A673 (cell line): ENCODE results near the gene SRPX2. TPM values are rescaled to one million over a fixed set of nuclear protein-coding genes. Genes with fewer than 3 reads are reported as not detected.

Experiments used
- BruUV-seq: library from RNA; stranded (reverse); fragments of 400-500 nt; replicated peaks from 2 replicates; lab custom pipeline; 2021; lab: Mats Ljungman, UMichigan
- CTCF ChIA-PET: fragments of 300-600 bp; sonication (Branson Sonifier 250); formaldehyde crosslinking; loops from one replicate; lab custom pipeline; 2022; ENCODE audit warnings: antibody characterized with exemption; lab: Charles Lee
- POLR2A ChIA-PET: fragments of 300-600 bp; sonication (Branson Sonifier 250); formaldehyde crosslinking; loops from one replicate; lab custom pipeline; 2022; ENCODE audit warnings: antibody characterized with exemption; ENCODE audit not compliant: low non-redundant PET; lab: Charles Lee
- DNase-seq: peaks from one replicate; pipeline ENCODE4 v3.0.0-alpha.2; 2015; ENCODE audit warnings: low spot score
- H3K27ac ChIP-seq: fragments of 200-600 bp; sonication (generic); 2 replicates; pipeline ENCODE4 v1.5.1; 2016; ENCODE audit warnings: mixed run types, low read depth, mild to moderate bottlenecking, mixed read lengths, antibody characterized with exemption, low read length; ENCODE audit not compliant: poor library complexity, severe bottlenecking
- H3K27me3 ChIP-seq: fragments of 200-600 bp; sonication (generic); replicated peaks from 2 replicates; pipeline ENCODE4 v1.6.1; 2017; ENCODE audit warnings: mixed run types, low read depth, mild to moderate bottlenecking, mixed read lengths, antibody characterized with exemption, low read length; ENCODE audit not compliant: insufficient read depth, poor library complexity
- H3K36me3 ChIP-seq: fragments of 200-600 bp; sonication (generic); 2 replicates; pipeline ENCODE4 v1.6.1; 2016; ENCODE audit warnings: mixed run types, mild to moderate bottlenecking, mixed read lengths, antibody characterized with exemption, low read length; ENCODE audit not compliant: insufficient read depth, poor library complexity, severe bottlenecking
- H3K4me1 ChIP-seq: fragments of 200-600 bp; sonication (generic); 2 replicates; pipeline ENCODE4 v1.6.1; 2017; ENCODE audit warnings: mixed run types, mild to moderate bottlenecking, mixed read lengths, antibody characterized with exemption, low read length; ENCODE audit not compliant: insufficient read depth, poor library complexity, severe bottlenecking
- H3K4me3 ChIP-seq: fragments of 200-600 bp; sonication (generic); 2 replicates; pipeline ENCODE4 v1.5.1; 2016; ENCODE audit warnings: low read depth, mixed run types, mild to moderate bottlenecking, mixed read lengths, low read length; ENCODE audit not compliant: poor library complexity, severe bottlenecking
- H3K9me3 ChIP-seq: fragments of 200-600 bp; sonication (generic); 2 replicates; pipeline ENCODE4 v1.6.1; 2016; ENCODE audit warnings: mixed run types, low read depth, mild to moderate bottlenecking, mixed read lengths, antibody characterized with exemption, low read length; ENCODE audit not compliant: poor library complexity, severe bottlenecking
- EZH2 ChIP-seq: fragments of 200-600 bp; sonication (generic); IDR thresholded peaks from 2 replicates; pipeline ENCODE4 v1.6.1; 2017; ENCODE audit warnings: borderline replicate concordance, low read depth, mild to moderate bottlenecking, mixed read lengths, antibody characterized with exemption, low read length; ENCODE audit not compliant: poor library complexity, severe bottlenecking
- intact Hi-C: fragments of 100-400 bp; cut with micrococcal nuclease; formaldehyde crosslinking; loops from one replicate; pipeline ENCODE4 v1.10.0; 2022; ENCODE audit not compliant: unreplicated experiment
- total RNA-seq: library from RNA; stranded (reverse); gene quantifications from 2 replicates; pipeline ENCODE4 v1.2.3, GENCODE V29; 2021
- TF ChIP-seq, protein P1 (sequence below): fragments of 300-800, 200-600 bp; sonication (generic); conservative IDR thresholded peaks from 2 replicates; pipeline ENCODE4 v1.5.1; 2017; ENCODE audit warnings: low read depth, mild to moderate bottlenecking, antibody characterized with exemption, low read length, moderate library complexity, mixed read lengths

SRPX2 gene
- total RNA-seq, 1 experiment from 2014 or later: 12.3 TPM

DNA sequence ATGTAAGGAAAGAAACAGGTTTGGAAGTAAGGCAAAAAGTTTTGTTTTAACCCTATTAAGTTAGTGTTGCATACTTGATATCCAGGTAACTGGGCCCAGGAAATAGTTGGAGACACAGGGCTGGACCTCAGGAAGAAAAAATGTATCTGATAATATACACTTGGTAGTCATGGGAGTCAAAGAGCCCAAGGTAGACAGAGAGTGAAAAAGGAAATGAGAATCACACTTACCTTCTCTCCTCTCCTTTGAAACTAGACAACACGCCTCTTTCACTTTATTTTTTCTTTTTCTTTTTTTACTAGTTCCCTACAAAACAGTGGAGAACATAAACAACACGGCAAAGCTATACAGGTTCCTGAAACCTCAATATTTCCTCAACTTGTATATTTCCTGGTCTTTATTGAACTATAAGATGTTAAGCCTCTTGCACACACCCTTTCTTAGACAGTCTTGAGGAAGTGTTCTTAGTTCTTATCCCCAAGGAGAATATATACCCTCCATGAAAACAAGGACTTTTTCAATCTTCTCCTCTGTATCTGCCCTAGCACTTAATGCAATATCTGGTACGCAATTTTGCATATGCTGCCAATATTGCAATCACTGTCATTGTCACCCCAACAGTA, 60.7 kb downstream of the SRPX2 start:
- ChIA-PET CTCF (no interaction called here), POLR2A (no interaction called here)
- no peak for TF ChIP-seq EZH2
- TF ChIP-seq, protein P1, sequence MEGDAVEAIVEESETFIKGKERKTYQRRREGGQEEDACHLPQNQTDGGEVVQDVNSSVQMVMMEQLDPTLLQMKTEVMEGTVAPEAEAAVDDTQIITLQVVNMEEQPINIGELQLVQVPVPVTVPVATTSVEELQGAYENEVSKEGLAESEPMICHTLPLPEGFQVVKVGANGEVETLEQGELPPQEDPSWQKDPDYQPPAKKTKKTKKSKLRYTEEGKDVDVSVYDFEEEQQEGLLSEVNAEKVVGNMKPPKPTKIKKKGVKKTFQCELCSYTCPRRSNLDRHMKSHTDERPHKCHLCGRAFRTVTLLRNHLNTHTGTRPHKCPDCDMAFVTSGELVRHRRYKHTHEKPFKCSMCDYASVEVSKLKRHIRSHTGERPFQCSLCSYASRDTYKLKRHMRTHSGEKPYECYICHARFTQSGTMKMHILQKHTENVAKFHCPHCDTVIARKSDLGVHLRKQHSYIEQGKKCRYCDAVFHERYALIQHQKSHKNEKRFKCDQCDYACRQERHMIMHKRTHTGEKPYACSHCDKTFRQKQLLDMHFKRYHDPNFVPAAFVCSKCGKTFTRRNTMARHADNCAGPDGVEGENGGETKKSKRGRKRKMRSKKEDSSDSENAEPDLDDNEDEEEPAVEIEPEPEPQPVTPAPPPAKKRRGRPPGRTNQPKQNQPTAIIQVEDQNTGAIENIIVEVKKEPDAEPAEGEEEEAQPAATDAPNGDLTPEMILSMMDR: no peak
- H3K4me1 ChIP-seq: no peaks in the 10 kb centered on the region
- H3K36me3 ChIP-seq: no peaks in the 10 kb centered on the region
- H3K27ac ChIP-seq: no peak overlapping the region
- no peak for DNase-seq
- BruUV-seq: no TSS peak
- no peak overlapping the region for H3K4me3 ChIP-seq
- H3K27me3 ChIP-seq: no peaks in the 10 kb centered on the region
- H3K9me3 ChIP-seq: no peaks in the 10 kb centered on the region
- intact Hi-C loops: no loop called here

DNA sequence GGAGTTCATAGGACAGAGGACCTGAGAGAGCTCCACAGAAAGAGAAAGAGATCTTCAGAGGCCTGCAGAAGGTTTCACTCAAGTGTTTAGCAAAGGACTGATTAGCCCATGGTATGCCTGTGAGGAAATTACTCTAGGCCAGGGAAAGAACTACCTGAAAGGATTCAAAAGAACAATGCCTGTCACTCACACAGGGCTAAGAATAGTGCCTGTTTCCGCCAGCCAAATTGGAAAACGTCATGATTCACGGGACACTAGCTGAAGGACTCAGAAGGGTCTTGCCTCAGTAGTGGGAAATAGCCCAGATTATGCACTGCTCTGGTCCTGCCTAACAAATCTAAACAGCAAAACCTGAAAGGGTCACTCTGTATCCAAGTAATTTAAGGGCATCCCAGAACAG, 66.8 kb downstream of the SRPX2 start:
- no peaks in the 10 kb centered on the region for H3K36me3 ChIP-seq
- H3K27ac ChIP-seq: no peak overlapping the region
- POLR2A ChIA-PET: no interaction called here
- H3K4me3 ChIP-seq: no peak overlapping the region
- intact Hi-C loops: loop anchor here (10.0 kb wide), 1 partner anchor 56 kb away; no protein-coding TSS in a partner anchor
- no peak for DNase-seq
- CTCF ChIA-PET: no interaction called here
- no peaks in the 10 kb centered on the region for H3K9me3 ChIP-seq
- no peaks in the 10 kb centered on the region for H3K4me1 ChIP-seq
- no TSS peak for BruUV-seq
- TF ChIP-seq, protein P1: no peak
- no peak for TF ChIP-seq EZH2
- H3K27me3 ChIP-seq: no peaks in the 10 kb centered on the region

DNA sequence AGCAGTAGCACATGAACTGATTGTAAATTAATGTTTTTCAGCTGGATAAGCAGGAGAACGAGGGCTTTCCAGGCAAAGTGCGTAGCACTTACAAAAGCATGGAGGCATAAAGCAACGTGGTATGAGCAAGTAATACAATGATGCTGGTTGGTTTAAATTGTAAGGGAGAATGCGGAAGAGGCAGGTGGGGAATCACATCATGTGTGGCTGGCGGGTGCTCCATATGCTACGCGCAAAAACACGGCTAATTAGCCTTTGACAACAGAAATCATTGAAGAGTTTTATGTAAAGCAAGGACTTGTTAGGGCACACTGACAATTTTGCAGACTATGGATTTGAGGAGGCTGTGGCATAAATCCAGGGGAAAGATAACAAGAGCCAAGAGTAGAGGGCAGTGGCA, 73.4 kb downstream of the SRPX2 start:
- TF ChIP-seq, protein P1: no peak
- intact Hi-C loops: loop anchor here (10.0 kb wide), 1 partner anchor 63 kb away; no protein-coding TSS in a partner anchor
- POLR2A ChIA-PET: interaction anchor here (0.7 kb wide), 1 partner anchor 65 kb away, joined by 5 read pairs; no protein-coding TSS in a partner anchor

More for the DNA sequence above, 73.4 kb downstream of the SRPX2 start:
- no peak for DNase-seq
- H3K27ac ChIP-seq: no peak overlapping the region
- CTCF ChIA-PET: interaction anchor here (1.6 kb wide), 1 partner anchor 51 kb away, joined by 4 read pairs; no protein-coding TSS in a partner anchor
- BruUV-seq: no TSS peak
- H3K9me3 ChIP-seq: no peaks in the 10 kb centered on the region
- no peaks in the 10 kb centered on the region for H3K4me1 ChIP-seq
- no peak overlapping the region for H3K4me3 ChIP-seq
- H3K36me3 ChIP-seq: no peaks in the 10 kb centered on the region
- peaks cover 6% of the 10 kb centered on the region for H3K27me3 ChIP-seq
